ENCODE measurements around the gene MYOD1.

The MYOD1 gene

DNA sequence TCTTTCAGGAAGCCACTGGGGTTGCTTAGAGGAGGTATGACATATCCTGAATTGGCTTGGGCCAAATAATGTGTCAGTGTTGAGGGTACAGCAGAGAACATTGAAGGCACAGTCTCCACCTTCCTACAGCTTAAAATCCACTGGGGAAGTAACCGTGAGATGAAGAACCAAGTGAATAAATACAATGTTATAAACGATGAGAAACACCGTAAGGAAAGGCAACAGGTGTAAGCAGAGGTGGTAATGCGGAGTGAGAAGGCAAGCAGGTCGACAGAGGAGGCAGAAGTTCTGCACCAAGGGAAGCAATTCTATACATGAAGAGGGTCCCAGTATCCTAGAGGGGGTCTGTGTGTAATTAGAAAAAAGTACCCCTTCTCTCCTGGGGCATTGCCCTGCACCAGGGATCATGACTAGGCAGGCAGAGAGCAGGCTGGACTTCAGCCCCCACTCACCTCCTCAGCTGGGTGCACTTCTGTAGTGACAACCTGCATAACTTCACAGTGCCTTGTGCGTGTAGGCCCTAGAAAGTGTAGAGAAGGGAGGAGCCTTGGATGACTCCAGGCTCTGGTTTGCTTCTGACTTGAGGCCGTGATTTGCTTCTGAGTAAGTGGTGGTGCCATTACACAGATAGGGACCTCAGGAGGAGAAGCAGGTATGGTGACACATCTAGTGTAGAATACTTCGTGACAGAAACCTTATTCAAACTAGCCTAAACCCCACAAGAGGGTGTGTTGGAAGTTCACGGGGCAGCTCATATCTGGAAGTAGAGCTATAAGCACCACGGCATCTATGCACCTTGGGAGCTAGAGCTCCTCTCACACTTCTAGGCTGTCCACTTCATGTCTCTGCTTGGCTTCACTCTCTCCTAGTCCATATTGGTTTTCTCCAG lies 4.9 kb downstream of the MYOD1 start:
- no peak overlapping the region for H3K27ac ChIP-seq
- TF ChIP-seq CTCF (conservative IDR thresholded peaks at IDR 0.05): no peak

DNA sequence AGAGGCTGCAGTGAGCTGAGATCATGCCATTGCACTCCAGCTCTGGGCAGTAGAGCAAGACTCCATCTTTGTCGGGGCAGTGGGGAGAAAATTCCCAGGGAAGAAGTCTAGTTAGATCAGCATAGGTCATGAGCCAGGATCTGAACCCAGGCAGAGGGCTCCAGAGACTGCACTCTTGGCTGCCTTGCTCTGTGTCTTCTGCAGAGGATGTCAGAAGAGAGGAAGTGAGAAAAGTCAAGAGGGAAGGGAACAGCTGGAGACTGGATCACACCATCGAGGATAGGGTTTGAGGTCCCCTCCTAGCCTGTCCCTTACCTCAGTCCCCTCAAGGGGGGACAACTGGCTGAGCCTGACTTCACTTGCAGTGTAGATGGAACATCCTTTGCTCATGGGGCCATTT lies 5.8 kb downstream of the MYOD1 start:
- TF ChIP-seq CTCF (conservative IDR thresholded peaks at IDR 0.05): no peak
- H3K27ac ChIP-seq: no peak overlapping the region

- TF ChIP-seq CTCF (conservative IDR thresholded peaks at IDR 0.05): no peak
- H3K27ac ChIP-seq: no peak overlapping the region
These were observed 10.8 kb downstream of the MYOD1 start for GRCh38 chr11:17730137-17730536.

DNA sequence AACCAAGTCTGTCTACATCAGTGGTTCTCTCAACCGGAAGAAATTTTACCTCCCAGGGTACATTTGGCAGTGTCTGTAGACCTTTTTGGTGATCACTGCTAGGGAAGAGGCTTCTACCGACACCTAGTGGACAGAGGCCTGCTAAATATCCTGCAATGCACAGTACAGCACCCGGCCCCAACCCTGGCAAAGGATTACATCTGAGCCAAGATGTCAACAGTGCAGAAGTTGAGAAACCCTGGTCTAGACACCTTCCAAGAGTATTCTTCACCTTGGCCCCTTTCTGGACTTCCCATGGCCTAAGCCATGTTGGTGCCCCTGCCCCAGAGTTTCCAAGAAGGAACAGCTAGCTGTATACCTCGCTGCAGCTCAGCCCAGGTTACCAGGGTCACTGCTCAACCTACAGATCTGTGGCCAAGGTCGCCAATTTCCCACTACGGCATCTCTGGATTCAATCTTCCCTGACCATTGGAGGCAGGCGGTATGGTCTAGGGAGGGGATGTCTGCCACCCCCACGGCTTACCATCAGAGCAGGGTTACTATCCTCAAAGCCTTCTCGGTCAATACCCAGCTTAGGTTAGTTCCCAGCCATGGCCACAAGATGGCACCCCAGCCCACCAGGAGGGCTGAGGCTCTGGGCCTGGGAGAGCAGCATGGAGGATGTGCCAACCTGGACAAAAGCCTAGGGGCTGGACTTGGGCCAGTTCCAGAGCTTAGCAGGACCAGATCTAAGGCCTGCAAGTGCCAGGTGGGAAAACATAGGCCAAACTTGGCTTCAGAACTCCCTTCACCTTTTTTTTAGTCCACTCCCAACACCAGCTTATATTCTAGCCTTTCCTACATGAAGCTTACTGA lies 11.5 kb downstream of the MYOD1 start:
- TF ChIP-seq CTCF (conservative IDR thresholded peaks at IDR 0.05): peak; percentile 92
- H3K27ac ChIP-seq: peak overlapping the region; percentile 70

GRCh38 chr11:17733261-17733660 lies 13.9 kb downstream of the MYOD1 start:
- TF ChIP-seq CTCF (conservative IDR thresholded peaks at IDR 0.05): no peak
- H3K27ac ChIP-seq: no peak overlapping the region

DNA sequence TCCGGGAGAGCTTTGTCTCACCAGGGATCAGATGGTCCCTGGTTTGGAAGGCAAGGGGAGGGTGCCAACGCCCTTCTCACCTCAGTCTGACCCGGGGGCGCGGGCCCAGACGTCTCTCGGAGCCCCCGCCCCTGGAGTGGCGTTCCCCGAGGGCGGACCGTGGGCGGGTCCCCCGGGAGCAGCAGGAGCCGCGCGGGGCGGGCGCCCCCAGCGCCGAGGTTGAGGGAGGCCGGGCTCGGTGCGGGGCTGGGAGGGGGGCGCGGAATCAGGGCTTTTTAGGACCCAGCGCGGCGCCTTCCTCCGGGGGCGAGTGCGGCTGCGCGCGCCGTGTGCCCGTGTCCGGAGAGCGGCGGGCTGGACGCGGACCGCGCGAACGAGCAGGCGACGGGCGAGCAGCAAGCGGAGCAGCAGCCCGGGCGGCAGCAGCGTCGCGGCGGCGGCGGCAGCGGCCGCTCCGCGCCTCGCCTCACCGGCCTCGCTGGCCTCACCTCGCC lies 15.1 kb downstream of the MYOD1 start, which contains the start of gene KCNC1:
KCNC1 (plus strand) TSS at position 364 of the 494 bp plus-strand sequence. CDS start 1,222 bp downstream, outside the sequence.
- TF ChIP-seq CTCF (conservative IDR thresholded peaks at IDR 0.05): peak; percentile 26
- H3K27ac ChIP-seq: peak within 1 kb of the TSS; percentile 78

Data from VCaP (cell line).